A172 (cell line): ENCODE data around the gene FAM13A. TPM values are rescaled to one million over a fixed set of nuclear protein-coding genes. Genes with fewer than 3 reads are reported as not detected.
A peak's percentile ranks its signal among the peaks of the same experiment; 100 is the strongest.
"Not testable (repeated sequence)": the region's sequence is repeated elsewhere in the genome, so short reads cannot be mapped to it uniquely, and the experiment has no call there.

Experiments
- DNase-seq: peaks from one replicate; pipeline ENCODE4 v3.0.0-alpha.2; 2015; ENCODE audit warnings: low spot score
- total RNA-seq: library from RNA; depleted of rRNA; stranded (reverse); fragments of >200 nt; shearing (Covaris generic); gene quantifications from 2 replicates; pipeline ENCODE4 v1.2.3, GENCODE V29; 2014; rRNA removed

Gene FAM13A
- total RNA-seq: 8.0 and 9.8 TPM in 2 replicates

GRCh38 chr4:89056953-89057398 is at the start of gene FAM13A:
TSS of gene FAM13A (minus strand) at chr4:89057185. CDS start at chr4:89056964, 221 bp downstream.
- DNase-seq: peak; percentile 87

GRCh38 chr4:89105726-89106125 is 48.7 kb upstream of the FAM13A start:
- no peak for DNase-seq

- DNase-seq: peak; percentile 42
Measured at GRCh38 chr4:89101256-89102161, 44.5 kb upstream of the FAM13A start.

DNA sequence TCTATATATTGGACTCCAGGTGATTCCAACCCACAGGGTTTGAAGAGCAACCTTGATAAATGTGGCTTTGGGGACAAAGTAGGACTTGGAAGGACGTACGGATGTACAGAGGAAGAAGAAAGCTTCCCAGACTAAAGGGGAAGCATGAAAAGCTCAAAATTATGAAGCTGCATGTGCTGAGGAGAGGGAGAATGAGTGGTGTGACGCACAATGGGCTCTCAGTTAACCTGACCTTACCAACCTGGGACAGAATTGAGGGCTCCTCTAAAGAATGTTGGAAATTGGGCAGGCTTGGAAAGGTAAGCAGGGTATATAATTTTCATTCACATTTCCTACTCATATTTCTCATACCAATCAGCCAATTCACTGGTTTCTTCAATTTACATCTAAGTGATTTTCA is 43.9 kb upstream of the FAM13A start:
- no peak for DNase-seq

DNA sequence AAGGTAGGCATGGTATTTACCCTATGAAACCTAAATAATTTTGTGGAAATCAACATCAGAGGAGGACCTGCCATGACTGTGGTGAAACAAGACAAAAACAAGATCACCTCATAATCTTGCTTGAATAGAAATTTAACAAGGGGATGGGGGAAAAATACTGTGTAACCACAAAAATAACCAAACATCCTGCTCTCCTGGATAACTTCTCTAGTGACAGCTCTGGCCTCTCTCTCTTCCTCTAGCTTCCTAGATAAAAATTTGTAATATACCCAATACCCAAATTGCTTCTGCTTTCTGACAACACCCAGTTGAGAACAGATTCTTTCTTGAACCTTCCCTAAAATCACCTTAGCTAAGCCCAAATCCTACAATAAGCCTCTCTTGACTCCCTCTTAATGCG is 42.5 kb upstream of the FAM13A start:
- no peak for DNase-seq

DNA sequence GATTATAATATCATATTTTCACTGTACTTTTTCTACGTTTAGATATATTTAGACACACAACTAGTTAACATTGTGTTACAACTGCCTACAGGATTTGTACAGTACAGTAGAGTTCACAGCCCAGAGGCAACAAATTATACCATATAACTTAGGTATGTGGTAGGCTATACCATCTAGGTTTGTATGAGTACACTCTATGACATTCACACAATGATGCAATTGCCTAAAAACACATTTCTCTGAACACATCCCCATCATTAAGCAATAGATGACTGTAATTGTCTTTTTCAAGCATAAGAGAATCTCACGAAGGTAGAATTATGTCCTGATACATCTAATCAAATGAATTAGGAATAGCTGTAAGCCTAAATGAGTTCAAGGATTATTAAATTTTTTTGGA is 42.0 kb upstream of the FAM13A start:
- DNase-seq: no peak

GRCh38 chr4:89078300-89078699 is 21.3 kb upstream of the FAM13A start:
- DNase-seq: no peak

- DNase-seq: no peak
Measured at GRCh38 chr4:89077761-89078160, 20.8 kb upstream of the FAM13A start.

GRCh38 chr4:89072921-89073320 is 15.9 kb upstream of the FAM13A start:
- DNase-seq: no peak

DNA sequence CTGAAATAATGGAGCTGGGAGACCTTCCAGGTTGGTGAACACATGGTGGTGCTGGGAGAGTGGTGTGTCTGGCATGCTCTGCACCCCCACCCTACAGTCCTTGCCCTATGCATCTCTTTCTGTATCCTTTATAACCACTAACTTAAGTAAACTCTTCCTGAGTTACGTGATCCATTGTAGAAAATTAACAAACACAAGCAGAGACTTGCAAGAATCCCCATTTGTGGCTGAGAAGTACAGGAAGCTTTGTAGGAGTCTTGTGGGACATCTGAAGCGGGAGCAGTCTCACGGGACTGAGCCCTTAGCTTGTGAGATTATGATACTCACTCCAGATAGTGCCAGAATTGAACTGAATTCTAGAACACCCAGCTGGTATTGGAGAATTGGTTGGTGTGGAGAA is 14.3 kb upstream of the FAM13A start:
- no peak for DNase-seq

- no peak for DNase-seq
Measured at GRCh38 chr4:89070041-89070440, 13.1 kb upstream of the FAM13A start.

- DNase-seq: no peak
Measured at GRCh38 chr4:89069481-89069880, 12.5 kb upstream of the FAM13A start.

DNA sequence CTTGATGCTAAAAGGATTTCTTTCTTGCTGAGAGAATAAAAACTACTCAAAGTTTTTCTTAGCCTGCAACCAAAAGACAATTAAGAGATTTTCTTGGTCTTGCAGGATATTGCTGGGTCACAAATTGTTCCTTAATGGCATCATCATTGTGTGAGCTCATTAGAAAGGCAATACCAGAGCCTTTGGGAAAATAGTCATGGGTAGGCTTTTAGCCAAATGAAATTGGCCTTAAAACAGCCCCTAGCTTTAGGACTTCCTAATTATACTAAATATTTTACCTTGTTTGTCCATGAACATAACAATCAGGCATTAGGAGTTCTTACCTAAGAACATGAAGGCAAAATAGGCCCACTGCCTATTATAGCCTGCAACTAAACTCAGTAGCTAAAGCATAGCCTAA is 10.4 kb upstream of the FAM13A start:
- no peak for DNase-seq

- DNase-seq: no peak
Measured at GRCh38 chr4:89064848-89065247, 7.9 kb upstream of the FAM13A start.

- not testable (repeated sequence) for DNase-seq
Measured at GRCh38 chr4:89057844-89058243, 859 bp upstream of the FAM13A start.

DNA sequence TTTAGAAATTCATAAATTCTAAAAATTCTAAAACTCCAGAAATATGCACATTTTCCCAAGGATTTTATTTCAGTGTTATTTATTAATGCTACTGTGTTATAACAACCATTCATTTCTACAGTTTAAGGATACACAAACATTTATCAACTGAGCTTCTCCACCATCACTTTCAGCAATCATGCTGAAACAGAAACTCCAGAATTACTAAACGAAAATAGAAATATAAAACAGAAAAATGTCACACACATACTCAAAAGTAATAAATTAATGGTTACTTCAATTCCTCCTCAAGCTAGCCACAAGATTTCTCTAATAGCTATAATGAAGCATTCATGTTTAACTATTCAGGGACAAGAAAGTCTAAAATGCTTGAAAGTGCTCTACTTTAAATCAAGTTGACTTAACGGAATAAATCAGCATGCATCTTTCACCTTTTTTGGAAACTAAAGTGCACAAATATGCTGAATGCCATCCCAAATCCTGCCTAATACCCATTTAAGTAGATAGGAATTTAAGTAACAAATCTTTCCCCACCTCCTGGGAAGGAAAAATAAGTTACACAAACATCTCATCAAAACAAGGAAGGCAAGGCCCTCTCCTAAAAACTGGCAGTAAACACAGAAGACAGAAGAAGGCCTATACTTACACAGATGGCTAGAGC is 563 bp downstream of the FAM13A start:
- no peak for DNase-seq

- no peak for DNase-seq
Measured at GRCh38 chr4:89055157-89056080, 1.6 kb downstream of the FAM13A start.

DNA sequence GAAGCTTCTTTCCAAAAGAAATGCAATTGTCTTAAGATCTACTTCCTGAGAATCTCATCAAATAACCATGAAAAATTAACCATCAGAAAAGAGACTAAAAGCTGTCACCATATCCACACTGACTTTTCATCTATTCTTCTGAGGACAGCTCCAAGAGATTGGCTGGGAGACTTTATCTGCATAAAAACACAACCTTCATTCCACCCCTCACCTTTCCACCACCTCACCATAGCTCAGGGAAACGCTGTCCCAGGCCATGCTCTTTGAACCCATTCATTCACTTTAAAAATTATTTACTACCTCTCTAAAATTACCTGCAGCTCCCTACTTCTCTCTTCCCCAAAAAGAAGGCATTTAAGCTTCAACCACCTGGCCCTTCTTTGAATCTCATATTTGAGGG is 2.4 kb downstream of the FAM13A start:
- DNase-seq: no peak

- no peak for DNase-seq
Measured at GRCh38 chr4:89049853-89050252, 7.1 kb downstream of the FAM13A start.

DNA sequence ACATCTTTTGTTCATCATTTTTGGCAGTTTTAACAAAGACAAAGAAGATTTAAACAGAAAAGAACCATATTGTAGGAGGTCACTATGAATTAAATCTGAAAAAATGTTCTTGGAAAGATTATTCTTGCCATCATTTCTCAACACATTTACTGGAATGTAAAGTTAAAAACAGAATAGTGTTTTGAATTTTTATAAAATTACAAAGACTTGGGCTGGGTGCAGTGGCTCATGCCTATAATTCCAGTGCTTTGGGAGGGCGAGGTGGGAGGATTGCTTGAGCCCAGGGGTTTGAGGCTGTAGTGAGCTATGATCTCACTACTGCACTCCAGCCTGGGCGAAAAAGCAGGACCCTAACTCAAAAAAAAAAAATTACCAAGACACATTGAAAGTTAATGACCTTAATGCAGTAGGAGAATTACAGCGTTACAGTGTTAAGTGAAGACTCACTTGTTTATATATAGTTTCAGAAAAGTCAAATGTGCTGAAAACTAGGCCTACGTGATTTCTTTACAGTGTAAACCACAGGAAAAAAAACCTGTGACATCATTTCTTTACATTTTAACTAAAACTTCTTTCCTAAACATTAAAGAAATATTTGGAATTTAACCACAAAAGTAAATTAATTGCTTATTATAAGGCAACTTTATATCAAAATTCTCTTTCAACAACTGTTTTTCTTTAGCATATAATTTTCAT is 7.9 kb downstream of the FAM13A start:
- DNase-seq: no peak

- no peak for DNase-seq
Measured at GRCh38 chr4:89044147-89044900, 12.7 kb downstream of the FAM13A start.
